HepG2 (cell line): ENCODE measurements around the gene ANTKMT. TPM values are rescaled to one million over a fixed set of nuclear protein-coding genes. Genes with fewer than 3 reads are reported as not detected.

Experiments used
- CBFB ChIP-seq: sonication (generic); formaldehyde crosslinking; IDR thresholded peaks from 2 replicates; pipeline ENCODE4 v1.4.0; 2020; ENCODE audit warnings: missing genetic modification reagents
- E2F2 ChIP-seq: sonication (generic); formaldehyde crosslinking; IDR thresholded peaks from 2 replicates; pipeline ENCODE4 v1.4.0; 2020; ENCODE audit warnings: missing genetic modification reagents, borderline replicate concordance
- GTF3A ChIP-seq: sonication (generic); formaldehyde crosslinking; conservative IDR thresholded peaks from 2 replicates; pipeline ENCODE4 v1.4.0; 2020; ENCODE audit warnings: mild to moderate bottlenecking, missing genetic modification reagents
- HNRNPH1 ChIP-seq: fragments of 200-400 bp; formaldehyde crosslinking; optimal IDR thresholded peaks from 2 replicates; pipeline ENCODE3; 2017; ENCODE audit warnings: mild to moderate bottlenecking, low read depth, low read length
- KAT8 ChIP-seq: IDR thresholded peaks from 2 replicates; pipeline ENCODE4 v1.6.1; 2016; ENCODE audit warnings: missing genetic modification reagents, missing compliant biosample characterization
- MAFG ChIP-seq: sonication (generic); formaldehyde crosslinking; IDR thresholded peaks from 2 replicates; pipeline ENCODE4 v1.5.1; 2020; ENCODE audit warnings: mild to moderate bottlenecking, missing genetic modification reagents
- MAFK ChIP-seq, 2 experiments: IDR thresholded peaks in 1 of 2; conservative IDR thresholded peaks in 1 of 2; 2 replicates each; pipeline ENCODE4 v1.6.1; 2011; ENCODE audit warnings: improper control_type of control experiment in 2 of 2, low read length in 2 of 2
- REXO4 ChIP-seq: sonication (generic); formaldehyde crosslinking; IDR thresholded peaks from 2 replicates; pipeline ENCODE4 v1.8.0; 2022; ENCODE audit warnings: missing genetic modification reagents, mild to moderate bottlenecking, borderline replicate concordance
- RXRA ChIP-seq: sonication (generic); formaldehyde crosslinking; IDR thresholded peaks from 2 replicates; pipeline ENCODE4 v1.5.1; 2020; ENCODE audit warnings: missing genetic modification reagents
- SRSF9 ChIP-seq: fragments of 200-400 bp; formaldehyde crosslinking; IDR thresholded peaks from 2 replicates; pipeline ENCODE4 v1.6.1; 2018; ENCODE audit warnings: borderline replicate concordance, mild to moderate bottlenecking, low read depth, low read length; ENCODE audit not compliant: insufficient read depth, poor library complexity, severe bottlenecking
- WIZ ChIP-seq: sonication (generic); formaldehyde crosslinking; IDR thresholded peaks from 2 replicates; pipeline ENCODE4 v1.5.1; 2020; ENCODE audit warnings: mild to moderate bottlenecking, missing genetic modification reagents
- ZBTB26 ChIP-seq: IDR thresholded peaks from 2 replicates; pipeline ENCODE4 v1.6.1; 2016; ENCODE audit warnings: missing compliant biosample characterization, missing genetic modification reagents, borderline replicate concordance
- ZFP82 ChIP-seq: sonication (generic); formaldehyde crosslinking; IDR thresholded peaks from 2 replicates; pipeline ENCODE4 v1.5.1; 2020; ENCODE audit warnings: mild to moderate bottlenecking, missing genetic modification reagents, borderline replicate concordance
- ZNF230 ChIP-seq: sonication (generic); formaldehyde crosslinking; IDR thresholded peaks from 2 replicates; pipeline ENCODE4 v1.4.0; 2020; ENCODE audit warnings: mild to moderate bottlenecking, missing genetic modification reagents
- ZNF407 ChIP-seq: sonication (generic); formaldehyde crosslinking; IDR thresholded peaks from one replicate; pipeline ENCODE4 v1.5.1; 2020; ENCODE audit warnings: mild to moderate bottlenecking, missing genetic modification reagents; ENCODE audit errors: not compliant biosample characterization
- ZNF616 ChIP-seq: sonication (generic); formaldehyde crosslinking; IDR thresholded peaks from 2 replicates; pipeline ENCODE4 v1.5.0; 2020; ENCODE audit warnings: low read depth, mild to moderate bottlenecking, missing genetic modification reagents
- polyA plus RNA-seq, 8 experiments: library from polyadenylated mRNA; depleted of rRNA in 3 of 8; stranded (reverse) in 7 of 8; unstranded in 1 of 8; fragments of >200 nt; fragmentation: Illumina TruSeq in 4 of 8; extraction: Trizol in 4 of 8; gene quantifications; 2 replicates each; pipeline versions ENCODE4 v1.2.1 to v1.2.3, GENCODE V29; 2011 to 2016; ENCODE audit warnings: low read depth in 4 of 8, missing spikeins in 1 of 8, mixed read lengths in 1 of 8; ENCODE audit not compliant: insufficient read depth in 1 of 8
- total RNA-seq, 5 experiments: library from RNA; depleted of rRNA; stranded (reverse); fragments of >200 nt; fragmentation: Illumina TruSeq; extraction: Trizol; gene quantifications; 2 replicates each; pipeline ENCODE4 v1.2.3, GENCODE V29; 2016; ENCODE audit warnings: low read depth in 1 of 5

ANTKMT gene
- total and polyA plus RNA-seq, 2 of the 13 experiments (the other 11 are each of a cell fraction or from before 2014, with no cell fraction given): 7.5 to 47.8 TPM

GRCh38 chr16:695355-696089 lies 25.4 kb upstream of the ANTKMT start (continued):
- TF ChIP-seq MAFK (conservative IDR thresholded peaks at IDR 0.05 in 1 of 2, IDR thresholded peaks at IDR 0.05 in 1 of 2; ENCODE audit: low read length in 2 of 2): no peak
- no peak for TF ChIP-seq HNRNPH1
- no peak for TF ChIP-seq ZNF407 (CRISPR knock-in tag)
- TF ChIP-seq KAT8: no peak
- no peak for TF ChIP-seq ZFP82 (CRISPR knock-in tag)
- no peak for TF ChIP-seq MAFG (CRISPR knock-in tag)
- TF ChIP-seq SRSF9: no peak
- TF ChIP-seq ZNF616: no peak
- no peak for TF ChIP-seq ZNF230 (CRISPR knock-in tag)
- TF ChIP-seq E2F2: no peak
- TF ChIP-seq WIZ (CRISPR knock-in tag): no peak
- TF ChIP-seq RXRA (CRISPR knock-in tag): peak; percentile 82; the same call in 1 of the 2 replicates
- 0 out of 2 replicates have a peak, but pooled peaks have one; percentile 83 for TF ChIP-seq REXO4
- no peak for TF ChIP-seq GTF3A (CRISPR knock-in tag)
- no peak for TF ChIP-seq CBFB (CRISPR knock-in tag)
- no peak; the same call in 1 of the 2 replicates for TF ChIP-seq ZBTB26
